Measurements from ENCODE around the gene HUNK.
"Not testable (repeated sequence)": the region's sequence is repeated elsewhere in the genome, so short reads cannot be mapped to it uniquely, and the experiment has no call there.

The HUNK gene

DNA sequence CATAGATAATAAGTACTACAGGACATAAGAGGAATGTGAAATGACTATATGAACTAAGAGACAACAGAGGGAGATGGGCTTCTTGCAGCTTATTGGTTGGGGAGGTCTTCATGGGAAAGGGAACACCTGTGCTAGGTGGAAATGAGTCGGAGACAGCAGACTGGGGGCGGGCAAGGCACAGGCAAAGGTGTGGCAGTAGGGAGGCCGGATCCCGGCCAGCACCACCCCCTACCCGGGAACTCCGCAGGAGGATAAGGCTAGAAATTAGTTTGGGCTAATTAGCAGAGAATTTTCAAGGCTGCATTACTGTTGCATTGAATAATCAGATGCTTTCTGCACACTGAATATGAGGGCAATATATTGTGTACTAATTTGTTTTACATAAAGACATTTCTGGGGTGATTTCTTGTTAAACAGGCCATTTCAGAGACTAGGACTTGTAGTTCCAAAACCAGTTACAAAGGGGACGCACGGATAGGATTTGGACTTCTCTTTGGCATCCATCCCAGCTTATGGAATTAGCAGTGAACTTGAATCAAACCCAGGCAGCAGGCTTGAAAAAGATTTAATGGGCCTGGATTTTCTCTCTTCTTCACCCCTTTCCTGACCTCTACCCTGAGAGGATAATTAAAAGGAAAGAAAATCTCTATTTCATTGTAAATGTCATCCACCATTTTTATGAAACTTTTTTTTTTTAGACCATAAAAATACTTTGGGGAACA lies 2.2 kb upstream of the HUNK start:
- no peak for DNase-seq (ENCODE audit: low read depth in 1 of 2, low spot score in 1 of 2)

DNA sequence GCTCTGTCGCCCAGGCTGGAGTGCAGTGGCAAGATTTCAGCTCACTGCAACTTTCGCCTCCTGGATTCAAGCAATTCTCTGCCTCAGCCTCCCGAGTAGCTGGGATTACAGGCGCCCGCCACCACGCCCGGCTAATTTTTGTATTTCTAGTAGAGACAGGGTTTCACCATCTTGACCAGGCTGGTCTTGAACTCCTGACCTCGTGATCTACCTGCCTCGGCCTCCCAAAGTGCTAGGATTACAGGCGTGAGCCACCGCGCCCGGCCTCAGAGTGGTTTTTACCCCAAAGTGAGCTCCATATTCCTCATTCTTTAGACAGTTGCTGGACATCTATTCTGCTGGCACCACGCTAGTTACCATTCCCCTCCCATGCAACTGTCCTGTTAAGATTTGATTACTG lies 1.4 kb upstream of the HUNK start:
- not testable (repeated sequence) for DNase-seq (ENCODE audit: low read depth in 1 of 2, low spot score in 1 of 2)

- DNase-seq (ENCODE audit: low read depth in 1 of 2, low spot score in 1 of 2) = no peak
Observed at GRCh38 chr21:31872072-31872451, 758 bp upstream of the HUNK start.

GRCh38 chr21:31873275-31873695 lies 465 bp downstream of the HUNK start:
- DNase-seq (ENCODE audit: low read depth in 1 of 2, low spot score in 1 of 2) = no peak

DNA sequence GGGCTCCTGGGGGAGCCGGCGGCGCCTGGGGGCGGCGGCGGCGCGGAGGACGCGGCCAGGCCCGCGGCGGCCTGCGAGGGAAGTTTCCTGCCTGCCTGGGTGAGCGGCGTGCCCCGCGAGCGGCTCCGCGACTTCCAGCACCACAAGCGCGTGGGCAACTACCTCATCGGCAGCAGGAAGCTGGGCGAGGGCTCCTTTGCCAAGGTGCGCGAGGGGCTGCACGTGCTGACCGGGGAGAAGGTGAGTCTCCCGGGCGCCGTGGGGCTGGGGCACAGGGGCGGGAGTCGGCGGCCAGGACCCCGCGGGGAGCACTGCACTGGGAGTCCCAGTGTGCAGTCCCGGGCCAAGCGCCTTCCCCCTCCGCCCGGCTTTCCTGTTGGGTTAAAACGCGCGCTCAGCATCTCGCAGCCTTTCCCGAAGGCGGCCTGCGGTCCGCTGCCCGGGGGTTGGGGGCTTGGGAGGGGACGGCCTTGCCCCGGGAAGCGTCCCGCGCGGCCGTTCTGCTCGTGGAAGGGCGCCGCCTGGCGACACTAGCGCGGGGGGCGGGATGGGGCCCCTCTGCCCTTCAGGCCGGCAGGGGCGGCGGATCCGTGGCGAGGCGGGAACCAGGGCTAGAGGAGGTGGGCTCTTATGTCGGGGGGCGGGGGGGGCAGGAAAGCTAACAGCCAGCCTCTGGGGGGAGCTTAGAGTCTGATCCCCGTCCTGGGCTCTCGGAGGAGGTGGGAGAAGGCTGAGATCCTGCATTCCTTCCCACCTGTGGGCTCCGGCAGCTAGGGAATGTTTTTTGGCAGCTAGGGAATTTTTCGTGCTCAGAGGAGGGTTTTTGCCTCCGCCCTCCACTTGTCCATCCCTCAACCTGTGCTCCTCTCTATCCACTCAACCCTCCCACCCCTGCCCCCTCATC lies 1.1 kb downstream of the HUNK start:
- no peak for DNase-seq (ENCODE audit: low read depth in 1 of 2, low spot score in 1 of 2)

- DNase-seq (ENCODE audit: low read depth in 1 of 2, low spot score in 1 of 2) = no peak
Observed at GRCh38 chr21:31874812-31875212, 2.0 kb downstream of the HUNK start.

DNA sequence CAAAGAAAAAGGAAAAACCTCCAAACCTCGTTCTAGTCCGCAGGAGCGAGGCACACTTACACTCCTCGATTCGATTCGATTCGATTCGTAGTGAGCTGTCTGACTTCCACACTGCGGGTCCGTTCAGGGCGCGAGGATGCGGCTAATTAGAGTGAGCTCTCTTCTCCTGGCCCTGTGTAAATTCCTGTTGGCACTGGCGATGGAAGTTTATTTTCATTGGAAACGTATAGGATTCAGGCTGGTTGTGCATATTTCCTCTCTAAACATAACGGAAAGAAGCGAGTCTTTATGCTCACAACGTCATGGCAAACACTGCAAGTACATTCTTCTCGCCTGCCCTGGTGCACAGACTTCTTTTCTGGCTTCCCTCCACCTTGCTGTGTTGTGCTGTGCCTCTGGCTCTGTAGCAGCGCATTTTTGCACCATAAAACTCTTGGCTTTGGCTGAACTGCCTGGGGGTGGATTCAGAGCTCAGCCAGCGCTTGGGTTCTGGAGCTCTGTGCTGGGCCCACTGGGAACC lies 2.7 kb downstream of the HUNK start:
- no peak for DNase-seq (ENCODE audit: low read depth in 1 of 2, low spot score in 1 of 2)

DNA sequence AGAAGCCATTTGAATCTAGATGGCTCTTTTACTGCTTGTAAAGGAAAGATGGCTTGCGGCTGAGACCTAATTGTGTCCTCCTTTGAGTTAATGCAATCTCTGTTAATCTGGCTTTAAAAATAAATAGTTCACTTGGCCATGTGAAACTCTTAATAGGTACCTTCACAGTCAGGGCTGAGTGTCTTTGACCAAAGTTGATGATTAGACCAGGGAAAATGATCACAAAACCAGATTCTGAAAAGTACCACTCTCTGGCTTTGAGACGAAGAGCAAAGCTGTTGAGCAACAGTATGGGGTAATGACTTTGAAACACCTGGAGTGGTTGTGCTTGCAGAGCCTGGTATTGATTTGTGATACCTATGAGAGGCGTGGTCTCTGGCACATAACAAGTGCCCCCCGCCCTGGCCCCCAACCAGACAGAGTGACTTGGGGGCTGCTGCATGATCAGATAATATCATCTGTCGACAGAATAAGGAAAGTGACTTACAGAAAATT lies 4.7 kb downstream of the HUNK start:
- no peak for DNase-seq (ENCODE audit: low read depth in 1 of 2, low spot score in 1 of 2)

- DNase-seq (ENCODE audit: low read depth in 1 of 2, low spot score in 1 of 2) = no peak
Observed at GRCh38 chr21:31878831-31879230, 6.0 kb downstream of the HUNK start.

DNA sequence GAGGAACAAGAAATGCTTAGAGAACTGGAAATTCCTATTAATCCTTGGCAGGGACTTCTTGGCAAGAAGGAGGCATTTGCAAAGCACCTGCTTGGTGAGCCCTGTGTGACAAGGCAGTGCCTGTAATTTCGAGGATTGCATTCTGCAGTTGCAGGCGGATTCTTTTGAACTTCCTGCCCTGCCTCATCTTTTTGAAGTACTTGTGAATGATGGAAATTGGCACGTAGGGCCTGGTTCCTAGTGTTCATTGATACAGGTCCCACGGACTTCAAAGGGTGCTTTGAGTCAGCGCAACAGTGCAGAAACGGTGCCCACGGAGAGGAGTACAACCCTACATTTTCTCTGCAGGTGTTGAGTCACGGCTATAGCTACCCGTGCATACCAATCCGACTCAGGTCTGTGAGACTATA lies 6.4 kb downstream of the HUNK start:
- DNase-seq (ENCODE audit: low read depth in 1 of 2, low spot score in 1 of 2) = no peak

GRCh38 chr21:31879911-31880310 lies 7.1 kb downstream of the HUNK start:
- DNase-seq (ENCODE audit: low read depth in 1 of 2, low spot score in 1 of 2) = no peak

DNA sequence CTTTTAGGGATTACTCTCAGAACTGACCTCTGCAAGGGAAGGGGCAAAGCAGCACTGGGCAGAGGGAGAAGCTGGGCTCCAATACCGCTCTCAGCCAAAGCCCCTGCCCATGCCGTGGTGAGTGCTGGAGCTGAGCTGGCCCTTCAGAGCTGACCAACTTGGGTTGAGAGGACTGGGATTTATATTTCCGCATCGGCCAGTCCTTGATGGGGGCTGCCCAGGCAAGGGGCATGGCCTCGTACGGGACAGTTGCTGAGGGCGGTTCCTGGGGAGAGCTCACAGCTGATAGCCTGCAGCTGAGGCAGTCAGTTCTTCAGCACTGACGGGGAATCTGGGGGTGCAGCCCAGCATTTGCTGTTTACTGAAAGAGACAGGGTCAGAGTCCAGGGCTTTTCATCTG lies 8.0 kb downstream of the HUNK start:
- no peak for DNase-seq (ENCODE audit: low read depth in 1 of 2, low spot score in 1 of 2)

DNA sequence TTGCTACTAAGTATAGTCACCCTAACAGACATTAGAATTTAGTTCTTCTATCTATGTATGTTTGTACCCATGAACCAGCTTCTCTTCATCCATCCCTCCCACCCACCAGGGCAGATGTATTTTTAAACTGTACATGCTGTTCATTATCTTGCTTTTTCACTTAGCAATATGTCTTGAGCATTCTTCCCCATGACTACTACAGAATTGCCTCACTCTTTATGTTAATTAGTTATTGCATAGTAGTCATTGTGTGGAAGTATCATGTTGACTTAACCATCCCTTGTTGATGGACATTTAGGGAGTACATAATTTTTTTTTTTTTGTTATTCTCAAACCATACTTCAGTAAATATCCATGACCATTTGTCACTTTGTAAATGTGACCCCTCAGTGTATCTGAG lies 9.9 kb downstream of the HUNK start:
- DNase-seq (ENCODE audit: low read depth in 1 of 2, low spot score in 1 of 2) = no peak

GRCh38 chr21:31885146-31885545 lies 12.3 kb downstream of the HUNK start:
- DNase-seq (ENCODE audit: low read depth in 1 of 2, low spot score in 1 of 2) = no peak

- DNase-seq (ENCODE audit: low read depth in 1 of 2, low spot score in 1 of 2) = no peak
Observed at GRCh38 chr21:31886915-31887314, 14.1 kb downstream of the HUNK start.

DNA sequence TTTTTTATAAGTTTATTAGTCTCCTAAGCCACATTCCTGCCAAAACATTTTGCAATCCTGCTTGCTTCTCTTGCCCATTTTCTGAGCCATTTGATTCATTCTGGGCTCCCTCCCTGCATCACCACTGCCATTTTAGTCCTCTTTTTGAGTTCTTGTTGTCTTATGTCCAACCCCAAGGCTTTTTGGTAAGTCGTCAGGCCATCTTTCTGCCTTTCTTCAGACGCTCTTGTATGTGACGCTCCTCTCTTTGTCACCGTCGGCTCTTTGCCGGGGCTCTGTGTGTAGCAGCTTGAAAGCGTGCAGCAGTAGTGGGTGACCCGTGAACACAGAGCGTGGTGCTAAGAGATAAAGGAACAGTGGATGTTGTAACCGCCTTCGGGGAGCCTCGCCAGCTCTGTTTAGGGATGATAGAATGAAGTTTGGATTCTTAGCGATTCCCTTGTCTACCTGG lies 14.6 kb downstream of the HUNK start:
- DNase-seq (ENCODE audit: low read depth in 1 of 2, low spot score in 1 of 2) = no peak

DNA sequence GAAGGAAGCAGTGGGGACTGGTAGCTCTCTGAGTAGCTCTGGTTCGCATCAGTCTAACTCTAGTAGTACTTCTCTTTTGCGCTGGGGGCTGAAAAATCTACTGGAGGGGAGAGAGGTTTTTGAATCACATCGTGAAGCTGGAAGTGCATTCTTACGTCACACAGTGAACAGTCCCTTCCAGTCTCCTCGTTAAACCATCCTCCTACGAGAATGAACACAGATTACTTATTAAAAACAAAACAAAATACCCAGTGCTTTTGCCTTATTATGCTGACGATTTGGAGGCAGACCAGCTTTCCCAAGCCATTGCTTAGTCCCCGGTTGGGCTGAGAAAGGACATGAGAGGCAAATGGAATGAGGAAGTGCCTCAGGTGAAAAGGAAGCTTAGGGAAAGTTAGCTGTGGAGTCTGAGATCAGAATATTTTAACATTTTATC lies 16.1 kb downstream of the HUNK start:
- DNase-seq (ENCODE audit: low read depth in 1 of 2, low spot score in 1 of 2) = no peak

GRCh38 chr21:31889460-31889859 lies 16.6 kb downstream of the HUNK start:
- DNase-seq (ENCODE audit: low read depth in 1 of 2, low spot score in 1 of 2) = no peak

DNA sequence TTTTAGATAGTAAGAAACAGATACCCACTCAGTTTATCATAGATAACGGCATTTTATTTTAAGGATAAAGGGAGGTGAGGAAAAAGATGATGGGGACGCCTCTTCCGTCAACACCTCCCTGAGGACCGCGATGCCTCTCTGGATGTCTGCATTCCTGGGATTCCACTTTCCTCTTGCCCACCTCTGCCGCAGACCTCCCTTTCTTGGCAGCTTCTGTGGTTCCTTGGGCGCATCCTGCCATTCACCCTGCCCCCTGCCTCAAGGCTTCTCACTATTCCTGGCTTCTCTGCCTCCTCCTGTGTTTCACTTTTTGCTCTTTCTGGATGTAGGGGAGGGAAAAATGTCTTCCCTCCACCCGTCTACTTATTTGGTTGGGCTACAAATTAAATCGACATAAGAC lies 19.9 kb downstream of the HUNK start:
- DNase-seq (ENCODE audit: low read depth in 1 of 2, low spot score in 1 of 2) = no peak

- no peak for DNase-seq (ENCODE audit: low read depth in 1 of 2, low spot score in 1 of 2)
Observed at GRCh38 chr21:31893851-31894415, 21.1 kb downstream of the HUNK start.

GRCh38 chr21:31894457-31894856 lies 21.6 kb downstream of the HUNK start:
- DNase-seq (ENCODE audit: low read depth in 1 of 2, low spot score in 1 of 2) = no peak

Data from activated T-helper 1 cell treated with anti-CD3 and anti-CD28 coated beads, Interleukin-2, amount 50 U/mL, for 16 hours (primary cell).